Stomach (tissue), 4 donors: ENCODE measurements around the gene OSBPL9.

Source experiments
- CTCF ChIP-seq, 7 experiments: fragments of 450-650 bp in 4 of 7; fragments of 200-600 bp in 3 of 7; sonication (generic) in 3 of 7; IDR thresholded peaks; one replicate each; pipeline ENCODE4 v1.5.1; 2016 to 2019; ENCODE audit warnings: antibody characterized with exemption in 7 of 7, control low read depth in 2 of 7, mild to moderate bottlenecking in 1 of 7
- EP300 ChIP-seq: sonication (generic); formaldehyde crosslinking; IDR thresholded peaks from one replicate; pipeline ENCODE4 v1.6.1; 2017; ENCODE audit warnings: antibody characterized with exemption
- POLR2A ChIP-seq, 4 donors: fragments of 450-650 bp; IDR thresholded peaks; one replicate each; pipeline ENCODE4 v1.6.1; 2016; ENCODE audit warnings: antibody characterized with exemption in 4 of 4, control low read depth in 2 of 4, mild to moderate bottlenecking in 1 of 4, moderate library complexity in 1 of 4
- POLR2AphosphoS5 ChIP-seq, 3 donors: sonication (generic); formaldehyde crosslinking; IDR thresholded peaks; one replicate each; pipeline ENCODE4 v1.6.1; 2016; ENCODE audit warnings: antibody characterized with exemption in 3 of 3

- TF ChIP-seq CTCF (IDR thresholded peaks at IDR 0.05) (no peak), POLR2A (IDR thresholded peaks at IDR 0.05) (no peak), EP300 (no peak), POLR2AphosphoS5 (IDR thresholded peaks at IDR 0.05) (no peak)
Observed at GRCh38 chr1:51679435-51679834, 62.5 kb downstream of the OSBPL9 start.
